Lung (tissue), 12 donors: ENCODE results near the gene SND1. TPM values are rescaled to one million over a fixed set of nuclear protein-coding genes. Genes with fewer than 3 reads are reported as not detected.
A peak's percentile ranks its signal among the peaks of the same experiment; 100 is the strongest.

Experiments
- ATAC-seq: fragments of 200-7000 bp; cut with Tn5 transposase; one replicate; pipeline ENCODE4 v1.9.1; 2020; ENCODE audit warnings: moderate number of reproducible peaks; ENCODE audit not compliant: insufficient read depth, low FRiP score
- DNase-seq, 3 donors: peaks; one replicate each; pipeline ENCODE4 v3.0.0-alpha.2; 2013 to 2017
- H3K27ac ChIP-seq, 2 donors: one replicate each; pipeline ENCODE4 v1.5.1; 2013; ENCODE audit warnings: mild to moderate bottlenecking in 2 of 2, moderate library complexity in 2 of 2, control low read depth in 1 of 2, inconsistent platforms in 1 of 2, low read depth in 1 of 2, low read length in 1 of 2
- H3K27me3 ChIP-seq, 3 donors: one replicate each; pipeline ENCODE4 v1.5.1; 2013; ENCODE audit warnings: low read length in 2 of 3; ENCODE audit not compliant: control insufficient read depth in 3 of 3, insufficient read depth in 3 of 3
- H3K36me3 ChIP-seq, 4 donors: one replicate each; pipeline ENCODE4 v1.5.1; 2013; ENCODE audit warnings: low read length in 4 of 4, mild to moderate bottlenecking in 1 of 4, moderate library complexity in 1 of 4; ENCODE audit not compliant: control insufficient read depth in 4 of 4, insufficient read depth in 4 of 4
- H3K4me1 ChIP-seq, 5 donors: one replicate each; pipeline ENCODE4 v1.5.1; 2013; ENCODE audit warnings: low read length in 5 of 5, mild to moderate bottlenecking in 2 of 5, moderate library complexity in 1 of 5; ENCODE audit not compliant: control insufficient read depth in 5 of 5, insufficient read depth in 5 of 5
- H3K4me3 ChIP-seq: one replicate; pipeline ENCODE4 v1.5.1; 2013; ENCODE audit warnings: mild to moderate bottlenecking, control low read depth, moderate library complexity
- H3K9ac ChIP-seq, 2 donors: one replicate each; pipeline ENCODE4 v1.5.1; 2013; ENCODE audit warnings: low read length in 2 of 2, control low read depth in 1 of 2; ENCODE audit not compliant: insufficient read depth in 1 of 2
- H3K9me3 ChIP-seq, 4 donors: one replicate each; pipeline ENCODE4 v1.5.1; 2013; ENCODE audit warnings: low read length in 3 of 4, mild to moderate bottlenecking in 1 of 4, moderate library complexity in 1 of 4; ENCODE audit not compliant: control insufficient read depth in 4 of 4, insufficient read depth in 3 of 4
- WGBS, 2 donors: extraction: QIAGEN DNeasy Blood & Tissue Kit; methylation state at CpG; one replicate each; pipeline ENCODE4 v1.1.7; 2013; 5-methylcytosine and 5-hydroxymethylcytosine counted together
- polyA plus RNA-seq, 2 donors: library from polyadenylated mRNA; stranded (reverse); fragments of 200-250 nt; gene quantifications; one replicate each; pipeline ENCODE4 v1.2.1, GENCODE V29; 2013
- total RNA-seq, 2 donors: library from RNA; depleted of rRNA in 1 of 2; stranded (reverse); fragments of >200 nt in 1 of 2; gene quantifications; one replicate each; pipeline ENCODE4 v1.2.1, GENCODE V29; 2014 to 2021
- TF ChIP-seq, protein P1 (sequence below): IDR thresholded peaks from 2 replicates; pipeline ENCODE4 v1.5.1; 2012; ENCODE audit warnings: mild to moderate bottlenecking; ENCODE audit errors: control extremely low read depth, extremely low read depth
- donor health status: control.
- donor health status: control.
- donor health status: Bipolar disorder and iron deficiency.
- donor health status: healthy.
- donor health status: DM: yes; HTN: yes; CAD: no.

The SND1 gene
- total and polyA plus RNA-seq, 4 donors: 94.5 to 210 (median 137) TPM

GRCh38 chr7:127666602-127667001 lies 14.6 kb downstream of the SND1 start:
- no peak for DNase-seq
- Histone ChIP-seq H3K27ac (no peak overlapping the region), H3K27me3 (no peaks in the 10 kb centered on the region), H3K4me1 (peaks cover 0 to 5% (median 0%) of the 10 kb centered on the region in 5 donors), H3K36me3 (no peaks in the 10 kb centered on the region), H3K4me3 (no peak overlapping the region), H3K9me3 (no peaks in the 10 kb centered on the region), H3K9ac (no peak overlapping the region)
- no peak for ATAC-seq
- WGBS, 2 donors: 87 to 93% methylated on average over 4 of the region's 4 CpGs
- TF ChIP-seq, protein P1, sequence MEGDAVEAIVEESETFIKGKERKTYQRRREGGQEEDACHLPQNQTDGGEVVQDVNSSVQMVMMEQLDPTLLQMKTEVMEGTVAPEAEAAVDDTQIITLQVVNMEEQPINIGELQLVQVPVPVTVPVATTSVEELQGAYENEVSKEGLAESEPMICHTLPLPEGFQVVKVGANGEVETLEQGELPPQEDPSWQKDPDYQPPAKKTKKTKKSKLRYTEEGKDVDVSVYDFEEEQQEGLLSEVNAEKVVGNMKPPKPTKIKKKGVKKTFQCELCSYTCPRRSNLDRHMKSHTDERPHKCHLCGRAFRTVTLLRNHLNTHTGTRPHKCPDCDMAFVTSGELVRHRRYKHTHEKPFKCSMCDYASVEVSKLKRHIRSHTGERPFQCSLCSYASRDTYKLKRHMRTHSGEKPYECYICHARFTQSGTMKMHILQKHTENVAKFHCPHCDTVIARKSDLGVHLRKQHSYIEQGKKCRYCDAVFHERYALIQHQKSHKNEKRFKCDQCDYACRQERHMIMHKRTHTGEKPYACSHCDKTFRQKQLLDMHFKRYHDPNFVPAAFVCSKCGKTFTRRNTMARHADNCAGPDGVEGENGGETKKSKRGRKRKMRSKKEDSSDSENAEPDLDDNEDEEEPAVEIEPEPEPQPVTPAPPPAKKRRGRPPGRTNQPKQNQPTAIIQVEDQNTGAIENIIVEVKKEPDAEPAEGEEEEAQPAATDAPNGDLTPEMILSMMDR: no peak

DNA sequence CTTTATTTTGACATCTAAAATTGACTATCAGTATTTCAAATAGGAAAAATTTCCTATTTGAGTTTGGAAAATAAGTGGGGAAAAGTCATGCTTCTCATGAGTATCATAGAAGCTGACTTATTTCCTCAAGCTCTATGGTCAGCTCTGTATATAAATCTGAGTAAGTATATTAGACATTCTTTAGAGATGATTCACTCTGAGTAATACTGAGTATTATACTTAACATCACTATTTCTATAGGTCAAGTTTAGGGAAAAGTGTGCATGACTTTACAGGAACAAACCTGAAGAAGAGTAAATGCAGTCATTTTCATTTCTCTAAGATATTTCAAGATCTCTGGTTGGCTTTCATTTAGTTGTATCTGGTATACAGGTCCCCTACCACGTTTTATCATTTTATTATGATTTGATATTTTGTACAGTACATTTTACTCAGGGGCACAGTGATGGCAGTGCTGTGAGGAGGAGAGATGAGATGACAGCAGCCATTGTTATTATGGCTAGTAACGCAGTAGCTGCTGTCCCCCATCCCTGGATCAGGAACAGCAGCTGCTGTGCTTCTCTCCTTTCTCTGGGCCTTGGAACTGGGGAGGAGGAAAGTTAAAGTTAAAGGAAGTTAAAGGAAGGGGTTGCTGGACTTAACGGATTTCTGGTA lies 15.2 kb downstream of the SND1 start:
- WGBS, 2 donors: 85 to 90% methylated on average over 3 of the region's 3 CpGs
- H3K9ac ChIP-seq: no peak overlapping the region
- peaks cover 0 to 5% (median 0%) of the 10 kb centered on the region in 5 donors for H3K4me1 ChIP-seq

GRCh38 chr7:127667759-127668530 lies 16.0 kb downstream of the SND1 start:
- Histone ChIP-seq H3K27ac (no peak overlapping the region), H3K9me3 (no peaks in the 10 kb centered on the region), H3K4me3 (no peak overlapping the region), H3K4me1 (peaks cover 0 to 5% (median 0%) of the 10 kb centered on the region in 5 donors), H3K36me3 (peaks cover 0 to 1% (median 0%) of the 10 kb centered on the region in 4 donors), H3K9ac (no peak overlapping the region), H3K27me3 (no peaks in the 10 kb centered on the region)
- WGBS, 2 donors: 5 to 49% methylated on average over 2 of the region's 2 CpGs
- ATAC-seq (peak; percentile 27), DNase-seq (no peak)
- TF ChIP-seq, protein P1: no peak

More for the DNA sequence above, 15.2 kb downstream of the SND1 start:
- no peak overlapping the region for H3K4me3 ChIP-seq
- no peaks in the 10 kb centered on the region for H3K27me3 ChIP-seq
- TF ChIP-seq, protein P1: no peak
- H3K27ac ChIP-seq: no peak overlapping the region
- no peak for ATAC-seq
- DNase-seq: no peak
- no peaks in the 10 kb centered on the region for H3K9me3 ChIP-seq
- H3K36me3 ChIP-seq: peaks cover 0 to 1% (median 0%) of the 10 kb centered on the region in 4 donors
